NCI-H510A (cell line): ENCODE measurements around the gene SARM1.

Experiments
- DNase-seq: peaks from one replicate; lab custom pipeline; 2025; lab: John Stamatoyannopoulos, UW

SARM1 gene

DNA sequence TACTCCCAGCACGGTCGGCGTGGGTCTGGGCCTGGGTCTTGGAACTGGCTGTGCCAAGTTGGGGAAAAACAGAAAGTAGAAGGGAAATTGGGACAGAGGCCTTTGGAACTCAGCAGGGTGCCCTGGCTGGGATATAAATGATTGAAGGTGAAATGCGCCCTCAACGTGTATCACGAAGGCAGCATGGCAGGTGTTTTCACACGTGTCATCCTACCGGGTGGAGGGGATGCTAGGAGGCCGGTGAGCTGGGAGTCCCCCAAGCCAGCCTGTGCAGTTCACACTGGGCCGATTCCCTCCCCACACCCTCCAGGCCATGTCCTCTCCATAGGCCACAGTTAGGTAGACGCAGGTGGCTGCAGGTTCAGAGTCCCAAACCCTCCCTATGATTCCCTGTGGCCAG lies 30.0 kb upstream of the SARM1 start:
- DNase-seq, result no peak

DNA sequence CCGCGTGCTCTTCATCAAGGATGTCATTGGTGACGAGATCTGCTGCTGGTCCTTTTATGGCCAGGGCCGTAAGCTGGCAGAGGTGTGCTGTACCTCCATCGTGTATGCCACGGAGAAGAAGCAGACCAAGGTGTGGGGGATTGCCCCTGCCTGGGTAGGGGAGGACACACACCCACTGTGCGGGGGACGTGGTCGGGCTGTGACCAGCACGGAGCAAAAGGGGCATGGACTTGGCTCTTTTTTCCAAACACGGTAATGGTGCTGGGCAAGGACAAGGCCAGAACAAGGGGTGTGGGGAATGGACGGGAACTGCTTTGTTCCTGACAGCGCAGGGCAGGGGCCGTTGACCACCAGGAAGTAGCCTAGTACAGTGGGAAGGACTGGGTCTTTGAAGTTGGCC lies 29.2 kb upstream of the SARM1 start:
- no peak for DNase-seq

DNA sequence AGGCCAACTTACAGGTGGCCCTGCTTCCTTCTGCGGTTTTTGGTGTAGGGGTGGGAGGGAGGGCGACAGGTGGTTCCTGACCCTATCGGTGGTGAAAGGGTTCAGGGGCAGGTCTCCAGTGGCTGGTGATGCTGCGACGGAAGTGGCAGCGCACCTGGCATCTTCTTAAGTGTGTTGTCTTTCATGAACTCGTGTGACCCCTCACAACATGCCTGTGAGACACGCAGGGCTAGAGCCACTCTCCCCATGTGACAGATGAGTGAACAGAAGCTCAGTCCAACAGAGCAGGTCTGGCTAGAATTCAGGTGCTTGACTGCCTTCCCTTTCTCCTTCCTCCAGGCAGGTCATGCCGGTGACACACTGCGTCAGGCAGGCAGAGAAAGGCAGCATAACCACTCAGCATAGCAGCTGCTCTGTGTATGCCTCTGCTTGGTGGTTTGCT lies 28.0 kb upstream of the SARM1 start:
- peak; percentile 72 for DNase-seq

DNA sequence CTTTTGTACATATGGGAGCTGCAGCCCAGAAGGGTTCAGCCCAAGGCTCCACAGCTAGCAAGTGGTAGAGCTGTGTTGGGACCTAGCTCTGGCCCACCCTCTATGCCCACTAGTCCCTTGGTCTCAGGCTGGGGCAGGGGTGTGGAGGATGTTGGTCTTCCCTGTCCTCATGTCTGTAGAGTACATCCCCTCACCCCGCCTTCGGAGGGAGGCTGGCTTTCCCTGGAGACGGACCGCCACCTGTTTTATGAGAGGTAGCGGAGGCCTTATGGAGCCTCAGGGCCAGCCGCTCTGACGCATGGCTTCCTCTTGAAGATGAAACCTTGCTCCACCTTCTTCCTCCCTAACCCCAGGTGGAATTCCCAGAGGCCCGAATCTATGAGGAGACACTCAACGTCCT lies 27.5 kb upstream of the SARM1 start:
- DNase-seq, result no peak

DNA sequence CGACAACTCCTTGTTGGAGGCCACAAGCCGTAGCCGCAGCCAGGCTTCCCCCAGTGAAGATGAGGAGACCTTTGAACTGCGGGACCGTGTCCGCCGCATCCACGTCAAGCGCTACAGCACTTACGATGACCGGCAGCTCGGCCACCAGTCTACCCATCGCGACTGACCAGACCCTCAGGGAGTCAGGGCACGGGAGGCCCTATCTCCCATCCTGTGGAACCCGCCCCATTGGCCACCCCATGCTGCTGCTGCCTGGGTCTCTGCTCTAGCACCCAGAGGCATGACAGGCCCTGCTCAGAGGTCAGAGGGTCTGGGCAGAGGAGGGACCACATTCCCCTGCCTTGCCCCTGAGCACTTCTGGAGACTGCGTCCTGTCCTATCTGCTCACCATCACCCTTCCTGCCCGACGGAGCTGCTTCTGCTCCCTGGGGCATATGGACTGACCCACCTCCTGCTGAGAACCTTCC lies 27.0 kb upstream of the SARM1 start:
- DNase-seq, result no peak

DNA sequence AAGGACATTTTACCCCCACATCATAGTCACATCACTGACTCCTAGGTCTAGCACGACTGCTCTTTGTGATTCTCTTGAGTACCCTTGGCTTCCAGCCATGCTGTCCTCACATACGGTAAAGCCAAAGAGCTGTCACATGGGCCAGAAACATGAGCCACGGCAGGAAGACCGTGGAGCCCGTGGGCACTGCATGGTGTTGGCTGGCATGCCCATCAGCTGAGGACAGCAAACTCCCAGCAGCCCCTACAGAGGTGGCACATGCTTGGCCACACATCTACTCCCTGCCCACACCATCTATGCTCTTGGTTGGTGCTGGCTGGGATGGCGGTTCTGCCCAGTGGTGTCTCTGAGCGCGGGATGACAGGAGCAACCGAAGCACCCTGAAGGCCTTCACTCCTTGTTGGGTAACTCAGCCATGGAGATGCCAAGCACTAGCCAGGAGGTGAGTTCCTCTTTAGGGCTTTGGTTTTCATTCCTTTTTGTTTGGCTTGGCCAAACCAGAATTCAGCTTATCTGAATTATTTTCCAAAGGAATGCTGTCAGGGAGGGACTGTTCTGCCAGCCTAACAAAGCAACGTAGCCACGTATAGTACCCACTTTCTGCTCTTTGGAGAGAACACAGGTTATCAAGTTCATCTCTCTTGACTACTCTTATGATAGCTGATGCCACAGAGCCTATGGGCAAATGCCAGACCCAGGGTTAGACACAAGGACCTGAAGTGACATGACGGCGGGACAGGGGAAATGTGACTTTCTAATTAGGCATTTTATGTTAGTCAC lies 25.9 kb upstream of the SARM1 start:
- DNase-seq, result peak; percentile 13

DNA sequence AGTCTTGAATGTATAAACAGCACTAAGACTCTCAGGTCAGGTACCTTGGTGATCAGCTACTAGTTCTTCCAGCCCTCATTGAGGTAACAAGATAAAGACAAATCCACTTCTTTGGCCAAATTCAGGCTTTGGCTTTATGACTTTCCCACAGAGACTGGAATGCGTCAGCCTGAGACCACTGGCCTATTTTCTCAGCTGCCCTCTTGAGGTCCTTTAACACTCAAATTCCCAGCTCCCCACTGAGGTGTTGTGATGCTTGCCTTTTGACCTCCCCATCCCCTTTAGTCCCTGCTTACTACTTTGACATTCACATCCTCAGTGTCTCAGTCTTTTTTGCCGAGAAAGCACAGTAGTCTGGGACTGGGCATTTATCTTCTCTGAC lies 25.3 kb upstream of the SARM1 start:
- no peak for DNase-seq

DNA sequence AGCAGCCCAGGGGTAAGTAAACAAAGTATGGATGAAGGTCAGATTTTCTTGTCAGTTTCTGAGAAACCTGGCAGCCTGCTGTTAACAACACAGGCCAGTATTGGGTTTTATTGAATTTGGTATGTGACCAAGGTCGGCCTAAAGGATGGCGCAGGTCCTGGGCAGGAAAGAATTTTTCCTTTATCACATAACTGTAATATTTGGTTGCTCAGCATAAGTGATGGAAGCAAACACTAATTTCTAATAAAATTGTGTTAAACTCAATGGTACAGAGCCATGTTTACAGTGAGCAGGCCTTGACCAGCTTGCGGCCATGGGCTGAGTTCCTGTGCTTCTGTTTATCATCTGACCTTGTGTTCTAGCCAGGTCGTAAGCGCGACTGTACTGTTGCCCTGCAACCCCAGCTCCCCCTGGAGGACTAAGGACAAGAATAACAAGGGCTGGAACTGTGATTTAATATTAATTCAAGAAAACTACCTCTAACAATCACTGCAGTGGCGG lies 24.7 kb upstream of the SARM1 start:
- no peak for DNase-seq

DNA sequence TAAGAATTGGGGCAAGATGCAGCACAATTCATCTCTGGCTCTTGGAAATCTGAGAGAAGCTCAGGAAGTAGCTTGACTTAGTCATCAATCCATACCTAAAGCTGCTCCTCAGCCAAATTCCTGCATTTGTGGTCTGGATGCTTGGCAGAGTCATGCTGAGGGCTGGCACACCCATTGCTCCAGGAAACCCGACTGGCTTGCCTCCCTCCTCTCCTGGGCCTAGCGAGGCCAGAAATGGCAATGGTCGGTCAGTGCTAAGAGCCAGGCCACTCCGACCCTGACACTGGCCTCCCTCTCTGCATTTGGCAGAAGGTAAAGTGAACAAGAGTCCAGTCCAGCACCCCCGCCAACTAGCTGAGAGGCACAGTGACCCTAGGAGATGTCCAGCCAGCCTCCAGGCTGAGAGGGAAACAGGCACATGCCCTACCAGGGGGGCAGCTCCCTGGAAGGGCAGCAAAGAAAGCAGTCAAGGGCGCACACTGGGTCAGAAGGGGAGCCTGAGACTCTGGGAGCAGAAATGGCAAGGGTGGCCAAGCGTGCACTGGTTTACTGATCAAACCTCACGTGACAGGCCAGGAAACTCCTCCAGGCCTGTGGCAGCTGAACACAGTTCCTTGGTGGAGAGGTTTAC lies 24.1 kb upstream of the SARM1 start:
- DNase-seq, result no peak

DNA sequence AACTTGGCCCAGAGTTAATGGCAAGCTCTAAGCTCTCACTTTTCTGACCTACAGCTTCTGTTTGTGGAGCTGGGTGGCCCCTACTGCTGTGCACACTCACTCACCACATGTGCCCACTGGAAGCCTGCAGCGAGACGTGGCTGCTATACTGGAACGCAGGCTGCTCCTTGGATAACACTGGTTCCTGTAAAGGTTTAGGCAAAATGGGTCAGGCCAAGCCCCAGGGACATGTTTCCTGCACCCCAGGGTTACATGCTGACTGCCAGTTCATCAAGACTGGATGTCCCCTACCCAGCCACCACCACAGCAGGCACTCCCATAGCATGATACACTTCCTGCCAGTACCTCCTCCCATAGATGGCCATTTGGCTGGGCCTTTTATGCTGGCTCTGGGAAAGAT lies 22.5 kb upstream of the SARM1 start:
- no peak for DNase-seq

DNA sequence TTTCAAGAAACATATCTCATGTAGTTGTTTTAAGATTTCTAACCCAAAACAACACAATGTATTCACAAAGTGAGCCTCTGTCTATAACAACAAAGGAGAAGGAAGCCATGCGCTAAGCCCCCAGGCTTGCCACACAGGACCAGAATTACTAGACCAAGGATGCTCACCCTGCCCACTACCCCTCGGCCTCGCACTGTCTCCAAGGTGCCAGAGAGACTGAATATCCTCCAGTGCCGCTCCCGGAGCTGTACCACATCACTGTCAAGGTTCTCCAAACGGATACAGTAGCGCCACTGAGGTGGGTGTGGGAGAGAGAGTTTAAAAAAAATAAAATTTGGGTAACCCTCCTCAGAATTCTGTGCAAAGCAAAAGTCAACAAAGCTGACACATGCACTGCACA lies 21.2 kb upstream of the SARM1 start:
- no peak for DNase-seq

DNA sequence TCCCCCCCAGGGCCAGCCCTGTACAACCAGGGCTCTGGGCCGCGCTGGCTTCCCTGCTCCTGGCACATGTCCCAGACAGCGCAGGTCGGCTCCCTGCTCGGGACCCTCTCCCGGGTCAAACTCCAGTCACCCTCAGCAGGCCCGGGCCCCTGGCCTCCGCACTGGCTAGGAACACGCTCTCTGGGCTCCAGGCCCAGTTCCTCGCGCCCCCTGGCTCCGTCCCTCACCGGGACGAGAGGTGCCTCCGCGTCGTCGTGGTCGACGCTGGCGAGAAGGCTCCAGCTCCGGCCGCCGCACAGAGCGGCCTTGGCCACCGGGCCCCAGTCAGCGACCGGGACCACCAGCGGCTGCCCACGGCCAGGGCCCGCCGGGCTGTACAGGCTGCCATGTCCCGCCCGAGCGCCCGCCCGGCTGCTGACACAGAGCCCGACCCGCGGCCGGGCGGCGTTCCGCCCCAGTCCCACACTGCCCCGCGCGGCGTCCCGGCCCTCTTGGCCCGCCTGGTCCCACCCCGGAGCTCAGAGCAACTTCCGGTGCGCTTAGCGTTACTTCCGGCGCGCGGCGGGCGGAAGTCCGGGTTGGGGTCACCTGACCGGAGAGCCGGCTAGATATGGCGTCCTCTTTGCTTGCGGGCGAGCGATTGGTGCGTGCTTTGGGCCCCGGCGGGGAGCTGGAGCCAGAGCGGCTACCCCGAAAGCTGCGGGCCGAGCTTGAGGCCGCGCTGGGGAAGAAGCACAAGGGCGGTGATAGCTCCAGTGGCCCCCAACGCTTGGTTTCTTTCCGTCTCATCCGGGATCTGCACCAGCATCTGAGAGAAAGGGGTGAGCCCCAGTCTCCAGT lies 14.2 kb upstream of the SARM1 start, which contains the start of gene POLDIP2:
POLDIP2 (minus strand) TSS at position 467 of the 840 bp plus-strand sequence; CDS start at position 388, 79 bp downstream.
- DNase-seq, result peak; percentile 88

DNA sequence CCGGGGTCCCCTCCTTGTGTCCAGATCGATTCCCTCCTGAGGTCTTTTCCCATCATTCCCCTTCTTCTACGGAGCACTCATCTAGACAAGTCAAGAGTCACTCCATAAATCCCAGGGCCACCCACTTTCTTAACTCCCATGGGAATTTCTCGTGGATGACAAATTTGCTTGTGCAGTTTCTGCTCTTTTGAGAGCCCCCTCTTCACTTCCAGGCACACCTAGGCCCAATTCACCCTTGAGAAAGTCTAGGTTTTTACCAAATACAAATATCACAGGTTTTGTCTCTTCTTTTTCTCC lies 13.6 kb upstream of the SARM1 start:
- DNase-seq, result no peak

DNA sequence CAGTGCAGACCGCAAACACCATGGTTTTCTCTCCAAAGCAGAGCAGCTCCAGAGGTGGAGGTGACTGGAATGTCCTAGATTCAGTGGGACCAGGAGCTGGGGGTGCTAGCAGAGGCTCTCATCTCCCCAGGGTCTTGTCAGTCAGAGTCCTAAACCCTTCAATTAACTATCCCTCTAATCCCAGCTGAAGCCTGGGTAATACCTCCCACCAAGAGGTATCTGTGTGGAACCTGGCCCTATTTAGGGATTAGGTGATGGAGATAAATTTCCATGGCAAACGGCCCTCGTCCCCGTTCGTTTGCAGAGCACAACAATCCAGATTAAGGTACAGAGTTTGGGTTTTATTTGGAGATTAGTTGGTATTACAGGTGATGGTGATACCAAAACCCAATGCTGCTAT lies 8.3 kb upstream of the SARM1 start:
- DNase-seq, result no peak

DNA sequence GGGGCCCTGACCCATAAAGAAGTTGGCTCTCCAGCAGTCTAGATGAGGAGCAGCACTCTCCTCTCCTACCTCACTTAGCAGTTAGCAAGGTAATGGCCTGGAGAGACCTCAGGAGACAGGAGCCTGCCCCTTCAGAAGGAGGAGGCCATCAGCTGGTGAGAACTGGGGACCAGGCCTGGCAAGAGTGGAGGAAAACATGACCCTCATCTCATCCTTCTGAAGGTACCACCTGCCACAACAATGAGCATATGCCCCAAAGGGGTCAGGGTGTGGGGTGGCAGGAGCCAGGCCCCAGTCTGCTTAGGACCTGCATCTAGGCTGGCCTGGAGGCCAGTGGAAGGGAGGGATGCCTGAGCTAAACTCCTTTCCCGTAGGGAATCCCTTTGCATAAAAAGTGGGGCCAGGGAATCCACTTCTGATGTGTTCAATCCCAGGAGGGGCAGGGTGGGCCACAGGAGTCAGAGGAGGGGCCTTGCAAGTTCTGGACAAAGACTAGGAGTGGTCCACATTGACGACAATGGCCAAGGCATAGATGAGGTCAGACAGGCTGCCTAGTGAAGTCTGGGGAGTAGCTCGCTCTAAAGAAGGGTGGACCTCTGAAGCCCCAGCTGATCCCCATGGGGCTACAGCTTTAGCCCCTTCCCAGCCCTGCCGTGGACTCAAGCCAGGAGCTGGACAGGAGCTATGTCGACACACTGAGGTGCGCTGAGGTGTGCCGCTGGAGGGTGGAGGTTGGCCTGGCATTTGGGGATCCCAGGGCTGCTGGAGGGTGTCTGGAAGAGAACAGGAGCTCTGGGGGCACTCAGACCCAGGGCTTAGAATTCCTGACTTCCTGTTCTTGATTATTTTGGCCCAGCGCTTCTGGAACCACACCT lies 7.5 kb upstream of the SARM1 start:
- no peak for DNase-seq

DNA sequence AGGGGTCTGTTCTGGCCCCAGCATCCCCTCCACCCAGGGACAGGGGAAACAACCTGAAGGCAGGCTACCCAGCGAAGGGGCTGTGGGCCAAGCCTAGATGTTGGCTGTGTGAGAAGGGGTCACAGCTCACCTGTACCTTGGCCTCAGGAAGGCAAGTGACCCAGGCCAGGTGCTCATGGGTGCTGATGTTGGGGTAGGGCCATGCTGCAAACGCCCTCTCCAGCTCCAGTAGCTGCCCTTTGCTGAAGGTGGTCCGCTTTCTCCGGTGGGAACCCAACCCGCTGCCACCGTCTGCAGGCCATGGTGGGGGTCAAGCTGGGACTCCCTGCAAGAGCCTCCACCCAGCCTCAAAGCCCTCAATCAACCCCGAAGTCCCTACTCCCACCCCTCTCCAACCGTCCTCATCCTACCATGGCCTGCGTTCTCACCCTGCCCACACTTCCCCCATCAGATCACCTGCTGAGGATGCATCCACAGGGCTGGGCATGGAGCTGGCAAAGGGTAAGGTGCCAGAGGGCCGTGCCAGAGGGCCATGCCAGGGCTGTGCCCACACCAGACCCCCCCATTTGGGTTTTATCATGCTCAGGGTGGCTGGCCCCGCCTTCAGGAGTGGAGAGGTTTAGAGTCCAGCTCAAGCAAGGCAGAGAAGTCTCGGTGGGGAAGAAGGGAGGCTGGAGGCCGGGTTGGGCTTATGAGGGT lies 6.7 kb upstream of the SARM1 start, which contains the start of gene SEBOX:
SEBOX (minus strand) TSS at position 535 of the 699 bp plus-strand sequence; CDS start at position 487, 48 bp downstream.
- no peak for DNase-seq

DNA sequence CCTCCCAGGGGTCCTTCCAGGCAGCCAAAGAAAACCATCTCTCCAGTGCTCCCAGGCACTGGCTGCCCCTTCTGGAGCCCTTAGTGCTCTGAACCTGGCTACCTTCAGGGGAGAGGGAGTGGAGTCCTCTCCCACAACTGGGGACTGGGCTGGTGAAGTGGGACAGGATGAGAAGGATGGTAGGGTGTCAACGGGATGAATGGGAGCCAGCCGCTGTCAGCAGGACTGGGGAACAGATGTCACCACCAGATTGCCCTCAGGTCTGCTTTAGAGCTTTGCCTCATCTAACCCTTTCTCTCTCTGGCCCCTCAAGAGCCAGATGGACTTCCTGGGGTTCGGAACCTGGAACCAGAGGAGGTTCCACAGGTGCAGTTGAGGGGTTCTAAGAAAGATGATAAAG lies 6.0 kb upstream of the SARM1 start:
- no peak for DNase-seq

DNA sequence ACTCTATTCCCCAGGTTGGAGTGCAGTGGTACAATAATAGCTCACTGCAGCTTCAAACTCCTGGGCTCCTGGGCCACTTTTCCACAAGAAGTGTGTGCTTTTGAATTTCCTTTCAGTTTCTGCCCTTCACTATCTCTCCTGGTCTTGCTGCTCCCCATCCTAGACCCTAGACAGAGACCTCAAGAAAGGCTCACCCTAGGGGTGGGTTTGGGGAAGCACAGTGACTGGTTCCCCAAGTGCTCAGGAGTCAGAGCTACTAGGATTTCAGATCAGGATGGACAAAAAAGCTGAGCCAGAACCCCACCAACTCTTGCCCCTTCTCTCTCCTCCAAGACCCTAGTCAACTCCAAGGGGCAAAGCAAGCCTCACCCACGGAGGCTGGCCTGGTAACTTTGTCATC lies 4.9 kb upstream of the SARM1 start:
- DNase-seq, result no peak

DNA sequence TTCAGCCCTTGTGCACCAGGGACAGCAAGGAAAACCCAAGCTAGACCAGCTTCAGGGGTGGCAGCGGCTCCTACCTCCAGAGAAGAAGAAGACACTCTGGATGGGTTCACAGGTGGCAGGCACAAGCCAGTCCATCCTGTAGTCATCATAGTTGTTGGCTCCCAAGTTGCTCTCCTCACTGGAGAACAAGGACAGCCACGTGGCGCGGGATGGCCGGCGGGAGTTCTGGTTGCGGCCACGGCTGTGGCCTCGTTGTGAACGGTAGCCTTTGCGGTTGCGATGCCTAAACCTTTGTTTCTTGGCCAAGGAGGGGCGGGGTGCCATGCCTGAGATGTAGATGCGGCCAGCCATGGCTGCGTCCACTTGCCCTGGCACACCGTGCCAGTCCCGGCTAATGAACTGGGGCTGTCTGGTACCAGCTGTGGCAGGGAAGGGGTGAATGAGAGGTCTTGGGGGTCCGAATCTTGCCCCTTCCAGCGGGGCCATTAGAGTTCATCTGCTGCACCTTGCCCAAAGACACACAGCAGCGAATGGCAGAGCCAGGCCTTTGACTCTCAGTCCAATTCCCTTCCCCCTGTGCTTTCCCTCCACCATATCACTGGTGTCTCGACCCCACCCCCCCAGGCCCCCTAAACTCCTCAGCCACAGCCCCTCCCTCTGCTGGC lies 3.7 kb upstream of the SARM1 start:
- no peak for DNase-seq

DNA sequence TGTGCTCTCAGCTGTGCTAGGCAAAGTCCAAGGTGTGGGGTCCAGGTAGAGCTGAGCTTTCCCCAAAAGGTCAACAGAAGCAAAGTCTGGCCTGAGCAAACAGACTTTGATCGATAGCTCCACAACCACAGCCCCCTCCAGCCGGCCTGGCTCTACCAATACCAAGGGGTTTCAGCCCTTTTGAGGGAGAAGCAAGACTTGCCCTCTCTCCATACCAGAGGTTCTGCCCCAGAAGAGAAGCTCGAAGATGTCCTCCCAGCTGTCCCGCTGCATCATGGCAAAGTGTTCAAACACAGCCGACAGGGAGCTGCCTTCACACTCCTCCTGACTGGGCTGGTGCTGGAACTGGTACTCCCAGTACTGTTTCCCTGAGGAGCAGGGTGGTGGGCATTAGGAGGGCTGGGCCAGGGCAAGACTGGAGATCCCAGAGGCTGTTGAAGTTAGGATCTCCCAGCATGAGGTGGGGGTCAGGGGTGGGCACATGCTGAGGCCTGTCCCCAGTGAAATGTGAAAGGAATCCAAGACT lies 3.1 kb upstream of the SARM1 start:
- no peak for DNase-seq
